ENCODE results near the gene TOP3B.

- TF ChIP-seq CTCF (IDR thresholded peaks at IDR 0.05; ENCODE audit: low read depth, low read length, poor library complexity, severe bottlenecking) (no peak), EZH2phosphoT487 (IDR thresholded peaks at IDR 0.05; ENCODE audit: borderline replicate concordance, low read length) (no peak)
Observed at GRCh38 chr22:21974058-21974649, 8.4 kb downstream of the TOP3B start.

Measured in DOHH2 (cell line).